Uterus (tissue), 2 donors: ENCODE measurements around the gene ADAM23.

Experiments
- CTCF ChIP-seq, 4 experiments: fragments of 200-600 bp in 2 of 4; fragments of 450-650 bp in 2 of 4; sonication (generic) in 2 of 4; IDR thresholded peaks; one replicate each; pipeline ENCODE4 v1.5.1; 2016 to 2019; ENCODE audit warnings: antibody characterized with exemption in 4 of 4, mild to moderate bottlenecking in 2 of 4, moderate library complexity in 1 of 4
- POLR2A ChIP-seq, 2 donors: fragments of 450-650 bp; IDR thresholded peaks; one replicate each; pipeline ENCODE4 v1.6.1; 2016; ENCODE audit warnings: antibody characterized with exemption in 2 of 2, mild to moderate bottlenecking in 1 of 2, moderate library complexity in 1 of 2

- TF ChIP-seq CTCF (IDR thresholded peaks at IDR 0.05) (no peak), POLR2A (IDR thresholded peaks at IDR 0.05) (no peak)
Observed at GRCh38 chr2:206445948-206446347, 2.6 kb downstream of the ADAM23 start.
